Measurements from ENCODE around the gene PCDHA4.

Gene PCDHA4

GRCh38 chr5:140862441-140863295 is 55.8 kb downstream of the PCDHA4 start:
- no peak for DNase-seq

All from NCI-H1092 (cell line).